ENCODE measurements around the gene IL1RAPL2.

- TF ChIP-seq CTCF (IDR thresholded peaks at IDR 0.05) (no peak), POLR2A (IDR thresholded peaks at IDR 0.05) (no peak)
Observed at GRCh38 chrX:105458846-105459245, 892.8 kb downstream of the IL1RAPL2 start.

Measured in heart left ventricle (tissue), 13 donors.